IMR-90 (cell line): Measurements from ENCODE around the gene RAPGEF3. TPM values are rescaled to one million over a fixed set of nuclear protein-coding genes. Genes with fewer than 3 reads are reported as not detected.

Source experiments
- ATAC-seq: fragments of 200-7000 bp; cut with Tn5 transposase; 2 replicates; pipeline ENCODE4 v1.9.1; 2020; ENCODE audit warnings: low read depth, mild to moderate bottlenecking, moderate library complexity
- BruUV-seq: library from RNA; stranded (reverse); fragments of 400-500 nt; replicated peaks from 2 replicates; lab custom pipeline; 2021; lab: Mats Ljungman, UMichigan
- CTCF ChIA-PET: fragments of 300-600 bp; formaldehyde crosslinking; extraction: SDS; loops from one replicate; lab custom pipeline; 2021; ENCODE audit warnings: antibody characterized with exemption; lab: Yijun Ruan, JAX
- POLR2A ChIA-PET: fragments of 300-600 bp; sonication (Branson Sonifier 250); formaldehyde crosslinking; loops from one replicate; lab custom pipeline; 2022; ENCODE audit warnings: antibody characterized with exemption; ENCODE audit not compliant: unreplicated experiment; lab: Charles Lee
- DNase-seq: peaks from one replicate; pipeline ENCODE4 v3.0.0; 2013
- H2AFZ ChIP-seq: replicated peaks from 2 replicates; pipeline ENCODE3; 2013; ENCODE audit warnings: low read length, mild to moderate bottlenecking; ENCODE audit not compliant: poor library complexity
- H2AK5ac ChIP-seq: 2 replicates; pipeline ENCODE4 v1.6.1; 2013; ENCODE audit warnings: low read depth, low read length, inconsistent platforms
- H2AK9ac ChIP-seq: replicated peaks from 2 replicates; pipeline ENCODE3; 2013; ENCODE audit warnings: mild to moderate bottlenecking, low read depth, low read length, moderate library complexity; ENCODE audit not compliant: poor library complexity
- H2BK120ac ChIP-seq: 2 replicates; pipeline ENCODE4 v1.6.1; 2013; ENCODE audit warnings: low read depth, low read length, inconsistent platforms
- H2BK15ac ChIP-seq: 3 replicates; pipeline ENCODE4 v1.6.1; 2013; ENCODE audit warnings: low read depth, low read length, inconsistent platforms
- H2BK20ac ChIP-seq: 2 replicates; pipeline ENCODE4 v1.6.1; 2013; ENCODE audit warnings: low read depth, mild to moderate bottlenecking, inconsistent platforms, low read length, moderate library complexity
- H2BK5ac ChIP-seq: 2 replicates; pipeline ENCODE4 v1.6.1; 2013; ENCODE audit warnings: mild to moderate bottlenecking, low read depth, low read length, inconsistent platforms; ENCODE audit not compliant: poor library complexity, severe bottlenecking
- H3K14ac ChIP-seq: replicated peaks from 2 replicates; pipeline ENCODE4 v1.6.1; 2013; ENCODE audit warnings: low read depth, low read length, inconsistent platforms
- H3K18ac ChIP-seq: 2 replicates; pipeline ENCODE4 v1.6.1; 2013; ENCODE audit warnings: low read depth, low read length, control low read depth
- H3K23ac ChIP-seq: 2 replicates; pipeline ENCODE4 v1.6.1; 2013; ENCODE audit warnings: low read depth, low read length, inconsistent platforms
- H3K27ac ChIP-seq: 2 replicates; pipeline ENCODE4 v1.5.1; 2013; ENCODE audit warnings: mild to moderate bottlenecking, control low read depth, low read length; ENCODE audit not compliant: insufficient read depth
- H3K27me3 ChIP-seq: 2 replicates; pipeline ENCODE4 v1.6.1; 2013; ENCODE audit warnings: low read length; ENCODE audit not compliant: control insufficient read depth, insufficient read depth
- H3K36me3 ChIP-seq: 2 replicates; pipeline ENCODE4 v1.6.1; 2013; ENCODE audit warnings: low read length, mixed read lengths; ENCODE audit not compliant: control insufficient read depth, insufficient read depth
- H3K4ac ChIP-seq: 2 replicates; pipeline ENCODE4 v1.6.1; 2013; ENCODE audit warnings: low read depth, low read length, inconsistent platforms
- H3K4me1 ChIP-seq: 2 replicates; pipeline ENCODE4 v1.6.1; 2013; ENCODE audit warnings: low read length, mixed read lengths; ENCODE audit not compliant: control insufficient read depth, insufficient read depth
- H3K4me2 ChIP-seq: 2 replicates; pipeline ENCODE4 v1.6.1; 2013; ENCODE audit warnings: low read depth, mild to moderate bottlenecking, control low read depth, low read length, moderate library complexity
- H3K4me3 ChIP-seq: 2 replicates; pipeline ENCODE4 v1.5.1; 2013; ENCODE audit warnings: low read depth, mild to moderate bottlenecking, control low read depth, low read length, moderate library complexity; ENCODE audit not compliant: insufficient read depth
- H3K56ac ChIP-seq: 2 replicates; pipeline ENCODE4 v1.6.1; 2013; ENCODE audit warnings: low read length, inconsistent platforms; ENCODE audit not compliant: insufficient read depth; ENCODE audit errors: extremely low read depth
- H3K79me1 ChIP-seq, 2 experiments: 2 replicates each; pipeline ENCODE4 v1.6.1; 2013; ENCODE audit warnings: low read length in 2 of 2, inconsistent platforms in 1 of 2, low read depth in 1 of 2
- H3K9ac ChIP-seq: 2 replicates; pipeline ENCODE4 v1.6.1; 2013; ENCODE audit warnings: low read depth, low read length, control low read depth
- H3K9me1 ChIP-seq: 2 replicates; pipeline ENCODE4 v1.6.1; 2013; ENCODE audit warnings: low read length, inconsistent platforms; ENCODE audit not compliant: insufficient read depth
- H3K9me3 ChIP-seq: 2 replicates; pipeline ENCODE4 v1.6.1; 2013; ENCODE audit warnings: low read length; ENCODE audit not compliant: control insufficient read depth, insufficient read depth
- H4K20me1 ChIP-seq: 2 replicates; pipeline ENCODE4 v1.6.1; 2013; ENCODE audit warnings: low read length, inconsistent platforms; ENCODE audit not compliant: insufficient read depth
- H4K5ac ChIP-seq: 2 replicates; pipeline ENCODE4 v1.6.1; 2013; ENCODE audit warnings: mild to moderate bottlenecking, low read depth, low read length, control low read depth
- H4K8ac ChIP-seq, 2 experiments: 2 replicates each; pipeline ENCODE4 v1.6.1; 2013; ENCODE audit warnings: low read depth in 2 of 2, low read length in 2 of 2, control low read depth in 1 of 2, inconsistent platforms in 1 of 2
- H4K91ac ChIP-seq: 2 replicates; pipeline ENCODE4 v1.6.1; 2013; ENCODE audit warnings: low read depth, low read length, inconsistent platforms; ENCODE audit not compliant: insufficient read depth
- BHLHE40 ChIP-seq: fragments of 150-350 bp; IDR thresholded peaks from 2 replicates; pipeline ENCODE4 v1.6.1; 2016; ENCODE audit warnings: mild to moderate bottlenecking, low read depth, low read length
- MAFK ChIP-seq: IDR thresholded peaks from 2 replicates; pipeline ENCODE4 v1.6.1; 2012; ENCODE audit warnings: low read depth, low read length, improper control_type of control experiment
- NFE2L2 ChIP-seq: fragments of 150-350 bp; IDR thresholded peaks from 2 replicates; pipeline ENCODE4 v1.6.1; 2016; ENCODE audit warnings: low read depth, mild to moderate bottlenecking, low read length
- RCOR1 ChIP-seq: IDR thresholded peaks from 2 replicates; pipeline ENCODE4 v1.6.1; 2012; ENCODE audit warnings: mild to moderate bottlenecking, low read length, improper control_type of control experiment; ENCODE audit not compliant: insufficient replicate concordance
- SMC3 ChIP-seq: fragments of 150-350 bp; IDR thresholded peaks from 2 replicates; pipeline ENCODE4 v1.6.1; 2016; ENCODE audit warnings: low read depth, mild to moderate bottlenecking, antibody characterized with exemption, low read length, moderate library complexity
- dilution Hi-C: fragments of 300-500 bp; cut with HindIII; formaldehyde crosslinking; loops from one replicate; pipeline ENCODE4 v1.14.3; 2018; ENCODE audit warnings: low sequenced_read_pairs; ENCODE audit not compliant: unreplicated experiment
- in situ Hi-C: fragments of 300-500 bp; cut with MboI; formaldehyde crosslinking; loops from 3 replicates; pipeline ENCODE4 v1.14.3; 2019; ENCODE audit warnings: low sequenced_read_pairs, inconsistent platforms, mixed read lengths
- intact Hi-C: fragments of 100-400 bp; cut with micrococcal nuclease; formaldehyde crosslinking; loops from 2 replicates; pipeline ENCODE4 v1.10.0; 2022
- polyA plus RNA-seq, 3 experiments: library from polyadenylated mRNA; depleted of rRNA; stranded (reverse); fragments of >200 nt; gene quantifications; 2 replicates each; pipeline ENCODE4 v1.2.3, GENCODE V29; 2012; ENCODE audit warnings: low replicate concordance in 1 of 3
- total RNA-seq: library from RNA; depleted of rRNA; stranded (reverse); fragments of >200 nt; gene quantifications from 2 replicates; pipeline ENCODE4 v1.2.3, GENCODE V29; 2012
- TF ChIP-seq, protein P1 (sequence below): conservative IDR thresholded peaks from 2 replicates; pipeline ENCODE4 v1.5.1; 2012; ENCODE audit warnings: mild to moderate bottlenecking, low read depth, low read length, improper control_type of control experiment

The RAPGEF3 gene
- total and polyA plus RNA-seq, 2 of the 4 experiments (the other 2 are of a cell fraction), result 1.3 to 2.0 TPM

DNA sequence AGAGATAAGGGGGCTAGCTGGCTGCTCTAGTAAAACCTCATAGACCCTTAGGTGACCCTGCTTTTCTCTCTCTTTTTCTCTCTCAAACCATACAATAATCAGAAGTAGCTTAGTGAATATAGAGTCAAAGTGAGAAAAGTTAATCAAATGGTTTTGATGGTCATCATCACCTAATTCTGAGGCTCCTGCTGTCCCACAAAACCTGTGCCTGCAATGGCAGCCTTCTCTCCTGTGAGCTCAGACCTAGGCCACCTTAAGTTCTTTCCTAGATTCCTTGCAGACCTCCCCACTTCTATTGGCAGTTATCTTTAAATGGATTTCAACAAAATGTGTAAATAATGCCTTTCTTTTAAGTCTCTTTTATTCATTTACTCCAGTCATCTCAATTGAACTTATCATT lies 51.3 kb downstream of the RAPGEF3 start:
- CTCF ChIA-PET, result interaction anchor here (0.6 to 1.8 kb wide), 3 partner anchors 8 to 197 kb away, joined by 3 to 7 read pairs (median 3); partner anchors contain the start of gene VDR
- POLR2A ChIA-PET, result no interaction called here
- BruUV-seq, result no TSS peak
- H3K4me2 ChIP-seq, result no peak overlapping the region
- no peak overlapping the region for H3K4ac ChIP-seq
- H3K4me3 ChIP-seq, result no peak overlapping the region
- no peak overlapping the region for H2BK20ac ChIP-seq
- in situ Hi-C loops, result no loop called here
- no peak overlapping the region for H2BK120ac ChIP-seq
- H3K36me3 ChIP-seq, result no peaks in the 10 kb centered on the region
- no peak overlapping the region for H4K5ac ChIP-seq
- H3K9ac ChIP-seq, result no peak overlapping the region
- H3K14ac ChIP-seq, result no peak overlapping the region
- peaks cover 15 to 37% of the 10 kb centered on the region in 2 experiments for H3K79me1 ChIP-seq
- no peak overlapping the region for H3K18ac ChIP-seq
- no peak overlapping the region for H3K27ac ChIP-seq
- dilution Hi-C loops, result no loop called here
- H2AK5ac ChIP-seq, result no peak overlapping the region
- ATAC-seq (no peak), DNase-seq (no peak)
- H3K9me3 ChIP-seq, result no peaks in the 10 kb centered on the region
- H2AFZ ChIP-seq, result no peak overlapping the region
- TF ChIP-seq SMC3 (no peak), MAFK (no peak), BHLHE40 (no peak), RCOR1 (no peak), NFE2L2 (no peak)
- TF ChIP-seq, protein P1, sequence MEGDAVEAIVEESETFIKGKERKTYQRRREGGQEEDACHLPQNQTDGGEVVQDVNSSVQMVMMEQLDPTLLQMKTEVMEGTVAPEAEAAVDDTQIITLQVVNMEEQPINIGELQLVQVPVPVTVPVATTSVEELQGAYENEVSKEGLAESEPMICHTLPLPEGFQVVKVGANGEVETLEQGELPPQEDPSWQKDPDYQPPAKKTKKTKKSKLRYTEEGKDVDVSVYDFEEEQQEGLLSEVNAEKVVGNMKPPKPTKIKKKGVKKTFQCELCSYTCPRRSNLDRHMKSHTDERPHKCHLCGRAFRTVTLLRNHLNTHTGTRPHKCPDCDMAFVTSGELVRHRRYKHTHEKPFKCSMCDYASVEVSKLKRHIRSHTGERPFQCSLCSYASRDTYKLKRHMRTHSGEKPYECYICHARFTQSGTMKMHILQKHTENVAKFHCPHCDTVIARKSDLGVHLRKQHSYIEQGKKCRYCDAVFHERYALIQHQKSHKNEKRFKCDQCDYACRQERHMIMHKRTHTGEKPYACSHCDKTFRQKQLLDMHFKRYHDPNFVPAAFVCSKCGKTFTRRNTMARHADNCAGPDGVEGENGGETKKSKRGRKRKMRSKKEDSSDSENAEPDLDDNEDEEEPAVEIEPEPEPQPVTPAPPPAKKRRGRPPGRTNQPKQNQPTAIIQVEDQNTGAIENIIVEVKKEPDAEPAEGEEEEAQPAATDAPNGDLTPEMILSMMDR, result no peak
- no peak overlapping the region for H2BK5ac ChIP-seq
- no peak overlapping the region for H3K56ac ChIP-seq
- no peaks in the 10 kb centered on the region for H3K27me3 ChIP-seq
- no peak overlapping the region for H2AK9ac ChIP-seq
- no peak overlapping the region for H4K8ac ChIP-seq
- H3K4me1 ChIP-seq, result no peaks in the 10 kb centered on the region; the same call in 1 of the 2 replicates
- H4K20me1 ChIP-seq, result peaks cover 4% of the 10 kb centered on the region; the same call in 1 of the 2 replicates
- peaks cover 9% of the 10 kb centered on the region; the same call in 1 of the 2 replicates for H3K9me1 ChIP-seq
- H4K91ac ChIP-seq, result no peak overlapping the region
- intact Hi-C loops, result no loop called here
- H2BK15ac ChIP-seq, result no peak overlapping the region; the same call in 2 of the 3 replicates
- 0 out of 2 replicates have a peak overlapping the region, but pooled peaks have one; percentile 43 for H3K23ac ChIP-seq
